Smooth muscle cell of the brain vasculature (primary cell): ENCODE measurements around the gene UNK.
A peak's percentile ranks its signal among the peaks of the same experiment; 100 is the strongest.
"Not testable (repeated sequence)": the region's sequence is repeated elsewhere in the genome, so short reads cannot be mapped to it uniquely, and the experiment has no call there.

Experiments used
- DNase-seq: peaks from one replicate; pipeline ENCODE4 v3.0.0-alpha.2; 2012; ENCODE audit warnings: low read depth, low spot score

The UNK gene

GRCh38 chr17:75848523-75849278 is 64.1 kb downstream of the UNK start:
- no peak for DNase-seq

DNA sequence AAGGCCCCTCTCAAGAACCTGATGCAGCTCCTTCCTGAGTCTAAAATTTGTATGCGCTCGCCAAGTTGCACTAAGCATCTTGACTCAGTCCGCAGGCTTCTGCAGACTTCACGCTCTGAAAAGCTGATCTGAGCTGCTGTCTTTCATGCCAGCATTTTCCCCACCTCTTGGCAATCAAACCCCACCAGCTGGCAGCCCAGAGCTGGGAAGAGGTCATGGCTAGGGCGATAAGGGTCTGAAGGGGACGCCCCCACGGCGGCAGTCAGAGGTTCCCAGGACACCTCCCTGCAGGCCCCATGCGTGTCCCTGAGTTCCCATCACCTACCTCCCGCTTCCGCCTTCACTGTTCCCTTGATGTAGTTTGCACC is 64.7 kb downstream of the UNK start:
- no peak for DNase-seq

GRCh38 chr17:75849724-75850123 is 65.1 kb downstream of the UNK start:
- DNase-seq, result no peak

DNA sequence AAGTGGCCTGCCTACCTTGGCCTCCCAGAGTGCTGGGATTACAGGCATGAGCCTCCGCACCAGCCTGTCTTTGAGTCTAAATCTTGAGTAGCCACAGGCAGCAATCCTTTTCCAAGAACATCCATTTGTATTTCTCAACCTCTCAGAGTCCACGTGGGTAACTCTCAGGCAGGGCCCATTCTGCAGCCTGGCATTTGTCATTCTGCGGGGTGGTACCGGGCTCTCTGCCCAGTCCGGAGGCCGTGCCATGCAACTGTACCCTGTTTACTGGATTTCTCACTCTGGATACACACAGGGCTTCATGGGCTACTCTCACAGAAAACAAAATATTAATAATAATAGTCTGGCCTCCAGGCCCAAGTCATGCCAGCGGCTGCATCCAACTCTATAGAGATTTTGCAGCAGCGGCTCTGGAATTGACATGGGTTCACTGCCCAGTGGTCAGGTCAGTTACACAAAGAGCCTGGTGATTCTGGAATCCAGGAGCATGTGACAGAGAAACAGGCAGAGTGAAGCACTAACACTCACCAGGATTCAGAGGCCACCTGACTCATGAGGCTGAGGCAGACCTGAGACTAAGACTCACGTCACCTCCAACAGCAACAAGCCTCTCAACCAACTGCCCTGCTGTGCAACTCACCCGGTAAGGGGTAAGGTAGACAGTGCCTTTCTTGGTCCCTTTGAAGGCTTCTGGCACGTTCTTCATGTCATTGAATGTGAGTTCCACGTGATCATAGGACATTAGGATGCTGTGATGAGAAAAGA is 66.5 kb downstream of the UNK start:
- DNase-seq, result no peak

GRCh38 chr17:75851693-75851991 is 67.0 kb downstream of the UNK start:
- not testable (repeated sequence) for DNase-seq

GRCh38 chr17:75853433-75853832 is 68.8 kb downstream of the UNK start:
- no peak for DNase-seq

DNA sequence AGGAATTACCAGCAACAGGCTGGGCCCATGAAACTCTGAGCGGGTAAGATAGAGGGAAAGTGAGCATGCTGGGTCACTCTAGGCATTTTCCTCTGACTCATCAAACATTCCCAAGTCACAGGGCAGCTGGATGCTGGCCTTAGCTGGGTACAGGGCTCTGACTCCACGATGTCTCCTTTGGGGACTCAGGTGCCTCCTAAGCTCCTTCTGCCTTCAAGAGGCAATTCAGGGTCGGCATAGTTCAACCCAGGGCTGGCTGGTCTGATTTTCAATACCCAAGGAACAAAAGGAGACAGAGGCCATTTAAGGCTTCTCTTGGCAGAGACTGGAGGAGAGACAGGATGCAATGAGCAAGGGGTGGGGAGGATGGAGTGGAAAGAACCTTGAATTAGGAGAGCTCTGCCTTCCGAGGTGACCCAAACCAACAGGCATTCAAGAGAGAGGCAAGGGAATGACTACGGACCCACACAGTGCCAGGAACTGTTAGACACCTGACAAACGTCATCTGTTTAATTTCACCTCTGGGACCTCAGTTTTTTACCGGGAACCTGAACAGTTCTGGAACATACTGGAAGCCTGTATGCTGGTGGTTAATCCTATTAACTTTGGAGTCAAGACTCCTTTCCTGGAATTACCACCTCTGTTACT is 69.6 kb downstream of the UNK start:
- no peak for DNase-seq

DNA sequence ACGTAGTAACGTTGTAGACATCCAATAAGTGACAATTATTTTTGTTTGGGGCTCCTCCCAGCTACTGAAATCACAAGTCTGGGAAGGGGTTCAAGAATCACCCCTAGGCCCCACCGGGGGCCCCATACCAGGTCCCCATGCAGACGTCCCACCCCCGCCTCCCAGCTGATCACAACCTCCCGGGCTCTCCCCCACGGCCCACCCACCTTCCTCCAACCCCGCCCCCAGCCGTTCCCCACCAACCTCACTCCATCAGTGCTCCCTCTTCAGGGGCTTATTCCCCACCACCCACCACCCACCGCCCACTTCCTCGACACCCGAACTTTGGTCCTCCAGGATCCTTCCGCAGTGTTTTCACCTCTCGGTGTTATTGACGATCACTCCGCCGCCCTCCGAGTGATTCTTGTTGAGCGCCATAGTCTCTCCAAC is 70.3 kb downstream of the UNK start:
- DNase-seq, result no peak

DNA sequence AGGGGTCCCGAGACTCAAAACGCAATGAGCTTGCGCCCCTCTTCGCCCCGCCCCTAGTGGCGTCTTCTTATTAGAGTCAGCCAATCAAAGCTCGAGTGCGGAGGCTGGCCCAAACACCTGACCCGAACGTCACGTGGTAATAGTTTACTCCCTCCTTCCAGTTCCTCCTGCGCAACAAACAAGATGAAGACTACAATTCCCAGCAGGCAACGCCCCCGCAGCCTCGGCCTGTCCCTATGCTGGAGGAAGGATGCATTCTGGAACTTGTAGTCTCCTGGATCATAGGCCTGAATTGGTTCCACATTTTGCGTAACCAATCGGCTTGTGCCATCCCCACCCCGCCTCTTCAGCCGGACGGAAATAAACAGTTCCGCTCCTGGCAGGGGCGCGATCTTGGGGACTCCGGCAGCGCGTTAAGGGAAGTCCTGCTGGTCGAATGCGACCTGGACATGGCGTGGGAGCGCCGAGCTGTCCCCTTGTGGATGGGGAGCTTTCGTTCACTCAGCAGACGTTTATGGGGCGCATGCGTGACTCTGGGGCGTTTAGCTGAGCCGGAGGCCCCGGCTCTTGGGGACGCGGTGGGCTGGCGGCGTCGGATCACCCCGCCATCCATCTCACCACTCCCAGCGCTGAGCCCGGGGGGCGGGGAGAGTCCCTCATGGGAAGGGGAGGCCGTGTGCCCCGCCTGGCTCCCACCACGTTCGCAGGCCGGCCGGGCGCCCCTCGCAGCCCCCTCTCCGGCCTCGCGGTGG is 70.9 kb downstream of the UNK start, which contains the start of gene WBP2:
TSS of gene WBP2 (minus strand) at position 26 of the 752 bp plus-strand sequence. CDS start 38 bp downstream, outside the sequence.
- DNase-seq, result peak; percentile 99

DNA sequence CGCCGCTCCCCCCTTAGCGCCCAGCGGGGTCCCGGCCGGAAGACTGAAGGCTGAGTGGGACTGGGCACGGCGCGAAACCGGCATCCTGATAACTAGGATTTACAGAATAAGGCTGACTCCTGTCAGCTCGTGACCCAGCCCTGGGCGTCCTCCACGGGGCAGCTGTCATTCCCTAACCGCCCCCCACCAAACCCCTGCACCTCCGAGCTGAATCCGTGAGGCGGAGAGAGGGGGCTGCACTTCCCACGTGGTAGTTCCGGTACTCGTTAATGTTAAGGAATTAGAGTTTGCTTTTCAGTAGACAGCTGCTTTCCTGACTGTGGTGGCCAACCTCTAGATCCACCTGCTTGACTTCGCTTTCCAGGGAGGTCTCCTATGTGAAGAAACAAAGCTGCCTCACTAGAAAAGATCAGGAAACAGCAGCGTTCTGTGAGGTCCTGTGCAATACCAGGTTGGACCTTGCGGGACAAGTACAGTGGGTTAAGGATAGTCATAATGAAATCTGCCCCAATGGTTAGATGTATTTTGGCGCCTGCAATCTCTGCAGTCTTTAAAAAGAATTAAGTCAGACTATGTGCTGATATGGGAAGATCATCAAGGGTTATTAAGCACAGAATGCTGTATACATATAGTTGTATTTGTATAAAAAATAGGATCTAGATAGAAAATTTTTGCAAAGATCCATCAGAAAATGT is 71.6 kb downstream of the UNK start:
- DNase-seq, result no peak

- not testable (repeated sequence) for DNase-seq
Observed at GRCh38 chr17:75859358-75859757, 74.8 kb downstream of the UNK start.

DNA sequence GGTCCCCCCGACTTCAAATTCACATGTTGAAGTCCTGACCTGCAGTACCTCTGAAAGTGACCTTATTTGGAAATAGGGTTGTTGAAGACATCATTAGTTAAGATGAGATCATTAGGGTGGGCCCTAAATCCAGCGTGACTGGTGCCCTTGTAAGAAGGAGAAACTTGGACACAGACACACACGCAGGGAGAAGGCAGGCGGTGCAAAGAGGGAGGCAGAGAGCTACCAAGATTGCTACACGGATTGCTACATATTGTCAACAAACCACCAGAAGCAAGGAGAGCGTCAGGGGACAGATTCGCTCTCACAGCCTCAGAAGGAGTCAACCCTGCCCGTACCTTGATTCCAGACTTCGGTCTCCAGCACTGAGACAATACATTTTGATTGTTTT is 77.3 kb downstream of the UNK start:
- no peak for DNase-seq

DNA sequence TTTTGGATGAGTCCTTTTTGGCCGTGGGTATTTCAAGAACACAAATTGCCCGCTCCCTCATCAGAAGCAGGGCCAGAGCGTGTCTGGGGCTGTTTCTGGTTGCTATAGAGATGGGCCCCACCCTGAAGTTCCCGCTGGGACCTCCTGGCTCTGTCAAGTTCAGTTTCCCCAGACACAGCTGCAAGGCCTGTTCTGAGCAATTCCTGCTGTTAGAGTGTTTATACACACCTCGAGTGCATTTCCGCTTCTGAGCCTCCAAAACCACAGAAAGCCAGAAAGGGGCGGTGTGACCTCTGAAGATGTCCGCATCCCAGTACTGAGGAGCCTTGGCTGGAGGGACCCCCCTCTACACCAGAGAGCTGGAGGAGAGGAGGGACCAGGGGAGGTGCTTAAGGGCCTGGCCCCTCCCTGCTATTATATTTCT is 79.9 kb downstream of the UNK start:
- peak; percentile 95 for DNase-seq

DNA sequence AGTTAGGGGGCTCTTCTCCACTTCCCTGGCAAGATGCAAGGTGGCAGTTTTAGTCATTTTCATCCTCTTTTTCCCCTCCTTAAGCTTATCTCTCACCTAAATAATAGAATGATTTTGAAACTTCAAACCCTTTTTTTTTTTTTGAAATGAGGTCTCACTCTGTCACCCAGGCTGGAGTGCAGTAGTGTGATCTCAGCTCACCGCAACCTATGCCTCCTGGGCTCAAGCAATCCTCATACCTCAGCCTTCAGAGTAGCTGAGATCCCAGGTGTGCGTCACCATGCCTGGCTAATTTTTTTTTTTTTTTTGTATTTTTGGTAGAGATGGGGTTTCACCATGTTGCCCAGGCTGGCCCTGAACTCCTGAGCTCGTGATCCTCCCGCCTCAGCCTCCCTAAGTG is 80.3 kb downstream of the UNK start:
- DNase-seq, result not testable (repeated sequence)

GRCh38 chr17:75865404-75866188 is 81.0 kb downstream of the UNK start:
- not testable (repeated sequence) for DNase-seq

DNA sequence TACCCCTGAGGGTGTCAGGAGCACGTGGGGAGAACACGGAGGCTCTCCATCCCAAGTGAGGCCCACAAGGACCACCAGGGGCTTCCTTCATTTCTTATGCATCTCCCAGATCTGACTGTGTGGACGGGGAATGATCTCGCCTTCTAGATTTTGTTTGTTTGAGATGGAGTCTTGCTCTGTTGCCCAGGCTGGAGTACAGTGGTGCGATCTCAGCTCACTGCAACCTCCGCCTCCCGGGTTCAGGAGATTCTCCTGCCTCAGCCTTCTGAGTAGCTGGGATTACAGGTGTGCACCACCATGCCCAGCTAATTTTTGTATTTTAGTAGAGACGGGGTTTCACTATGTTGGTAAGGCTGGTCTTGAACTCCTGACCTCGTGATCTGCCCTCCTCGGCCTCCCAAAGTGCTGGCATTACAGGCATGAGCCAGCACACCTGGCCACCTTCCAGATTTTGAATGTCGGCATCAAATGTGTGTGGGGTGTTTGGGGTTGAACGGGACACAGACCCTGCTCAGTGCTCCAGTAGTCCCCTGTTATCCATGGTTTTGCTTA is 84.2 kb downstream of the UNK start:
- DNase-seq, result not testable (repeated sequence)

DNA sequence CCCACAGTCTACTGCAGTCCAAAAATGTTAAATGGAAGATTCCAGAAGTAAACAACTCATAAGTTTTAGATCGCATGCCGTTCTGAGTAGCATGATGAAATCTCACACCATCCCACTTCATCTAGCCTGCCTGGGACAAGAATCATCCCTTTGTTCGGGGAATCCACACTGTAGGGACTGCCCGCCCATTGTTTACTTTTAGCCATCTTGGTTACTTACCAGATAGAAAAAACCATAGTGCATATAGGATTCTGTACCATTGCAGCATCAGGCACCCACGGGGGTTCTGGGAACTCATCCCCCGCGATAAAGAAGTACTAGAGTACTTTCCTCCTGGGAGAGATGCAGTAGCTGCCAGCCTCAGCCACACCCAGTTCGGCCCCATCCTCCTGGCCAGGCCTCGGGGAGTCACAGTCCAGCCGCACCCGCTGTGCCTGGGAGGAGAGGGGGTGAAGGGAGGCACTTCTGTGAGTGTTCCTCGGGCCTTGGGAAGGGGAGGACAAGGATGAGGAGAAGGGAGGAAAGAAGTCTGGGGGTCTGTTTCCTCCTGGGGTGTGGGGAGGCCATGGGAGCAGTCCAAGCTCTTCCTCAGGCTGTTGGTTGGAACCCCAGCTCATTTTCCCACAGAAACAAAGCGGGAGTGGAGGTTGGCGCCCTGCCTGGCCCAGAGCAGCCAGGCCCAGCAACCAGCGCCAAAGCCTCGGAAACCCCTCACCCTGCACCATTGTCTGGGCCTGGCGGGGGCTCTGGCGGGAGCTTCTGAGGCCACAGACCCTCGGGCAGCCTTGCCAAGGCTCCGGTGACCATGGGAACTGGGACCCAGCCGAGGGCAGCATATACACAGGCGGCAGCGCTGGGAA is 84.9 kb downstream of the UNK start:
- DNase-seq, result no peak

GRCh38 chr17:75870228-75870627 is 85.6 kb downstream of the UNK start:
- not testable (repeated sequence) for DNase-seq
